ENCODE measurements around the gene LRMDA. TPM values are rescaled to one million over a fixed set of nuclear protein-coding genes. Genes with fewer than 3 reads are reported as not detected.

LRMDA gene
- total and polyA plus RNA-seq, 2 of the 4 experiments (the other 2 are of a cell fraction), result 0.07 TPM; not detected in 1

DNA sequence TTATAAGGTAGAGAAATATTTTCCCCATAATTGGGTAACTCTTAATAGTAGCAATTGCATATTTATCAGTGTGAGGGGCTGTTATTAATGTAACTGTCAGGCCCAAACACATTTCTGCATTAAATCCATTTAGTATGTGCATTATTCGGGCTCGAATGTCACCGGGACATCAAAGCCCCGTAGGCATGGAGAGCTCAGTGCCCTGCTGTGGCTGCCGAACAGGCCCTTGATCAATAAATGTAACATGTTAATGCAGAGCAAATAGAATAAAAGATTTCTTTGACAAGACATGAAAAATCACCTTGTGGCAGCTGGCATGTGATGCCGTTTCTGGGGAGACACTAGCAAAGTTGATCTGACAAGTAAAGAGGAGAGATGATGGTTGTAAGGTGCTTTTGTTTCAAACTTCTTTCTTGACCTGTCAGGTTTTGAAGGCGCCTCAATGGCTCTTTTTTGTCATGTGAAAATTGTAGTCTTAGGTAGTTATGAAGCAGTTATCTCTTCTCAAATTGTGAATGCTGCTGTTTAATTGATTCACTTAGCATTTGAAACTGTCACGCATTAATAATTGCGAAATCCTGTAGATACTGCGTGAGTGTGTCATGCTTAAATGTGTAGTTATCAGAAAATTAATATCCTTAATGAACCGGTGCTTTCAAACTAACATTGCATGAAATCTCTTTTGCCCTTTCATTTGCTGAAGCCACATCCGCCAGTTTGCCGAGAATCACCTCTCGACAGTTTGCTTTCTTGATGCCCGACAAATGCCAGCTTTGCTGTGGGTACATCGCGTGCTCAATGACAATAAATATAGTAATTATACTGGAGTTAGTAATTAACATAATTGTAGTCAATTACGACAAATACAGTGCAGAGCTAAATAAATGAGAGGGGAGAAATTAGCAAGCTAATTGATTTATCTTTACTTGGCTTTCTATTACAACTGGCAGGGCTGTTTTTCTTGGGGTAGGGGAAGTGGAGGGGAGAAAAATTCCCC lies 19.5 kb downstream of the LRMDA start:
- Histone ChIP-seq H2BK15ac (ENCODE audit: low read depth, low read length) (no peak overlapping the region), H3K23ac (ENCODE audit: low read depth, low read length) (no peak overlapping the region), H3K14ac (replicated peaks; ENCODE audit: low read depth, low read length) (no peak overlapping the region), H2BK120ac (ENCODE audit: low read depth, low read length) (no peak overlapping the region), H4K5ac (ENCODE audit: low read depth, low read length) (no peak overlapping the region), H4K8ac (ENCODE audit: low read depth in 2 of 2, low read length in 2 of 2) (no peak overlapping the region), H3K9ac (ENCODE audit: low read depth, low read length) (no peak overlapping the region), H2AFZ (replicated peaks; ENCODE audit: low read length, poor library complexity) (no peak overlapping the region), H2AK9ac (replicated peaks; ENCODE audit: low read depth, low read length, poor library complexity) (no peak overlapping the region), H4K91ac (ENCODE audit: insufficient read depth, low read depth, low read length) (no peak overlapping the region), H3K27me3 (ENCODE audit: control insufficient read depth, insufficient read depth, low read length) (peaks cover 7% of the 10 kb centered on the region), H3K27ac (ENCODE audit: insufficient read depth, low read length) (no peak overlapping the region), H3K9me3 (ENCODE audit: control insufficient read depth, insufficient read depth, low read length) (no peaks in the 10 kb centered on the region), H3K56ac (ENCODE audit: extremely low read depth, insufficient read depth, low read length) (no peak overlapping the region), H2BK20ac (ENCODE audit: low read depth, low read length) (no peak overlapping the region), H2BK5ac (ENCODE audit: low read depth, low read length, poor library complexity, severe bottlenecking) (no peak overlapping the region), H3K4me1 (ENCODE audit: control insufficient read depth, insufficient read depth, low read length) (no peaks in the 10 kb centered on the region), H3K4me2 (ENCODE audit: low read depth, low read length) (no peak overlapping the region), H3K4ac (ENCODE audit: low read depth, low read length) (no peak overlapping the region), H3K36me3 (ENCODE audit: control insufficient read depth, insufficient read depth, low read length) (no peaks in the 10 kb centered on the region), H3K9me1 (ENCODE audit: insufficient read depth, low read length) (no peaks in the 10 kb centered on the region), H2AK5ac (ENCODE audit: low read depth, low read length) (no peak overlapping the region), H3K4me3 (ENCODE audit: insufficient read depth, low read depth, low read length) (no peak overlapping the region), H4K20me1 (ENCODE audit: insufficient read depth, low read length) (no peaks in the 10 kb centered on the region), H3K18ac (ENCODE audit: low read depth, low read length) (no peak overlapping the region), H3K79me1 (ENCODE audit: low read depth in 1 of 2, low read length in 2 of 2) (no peaks in the 10 kb centered on the region)
- DNase-seq (no peak), ATAC-seq (ENCODE audit: low read depth) (no peak)
- intact Hi-C loops (cut with micrococcal nuclease) (no loop called here), dilution Hi-C loops (cut with HindIII; ENCODE audit: low sequenced_read_pairs, unreplicated experiment) (no loop called here), in situ Hi-C loops (cut with MboI; ENCODE audit: low sequenced_read_pairs) (no loop called here)
- TF ChIP-seq, protein P1, sequence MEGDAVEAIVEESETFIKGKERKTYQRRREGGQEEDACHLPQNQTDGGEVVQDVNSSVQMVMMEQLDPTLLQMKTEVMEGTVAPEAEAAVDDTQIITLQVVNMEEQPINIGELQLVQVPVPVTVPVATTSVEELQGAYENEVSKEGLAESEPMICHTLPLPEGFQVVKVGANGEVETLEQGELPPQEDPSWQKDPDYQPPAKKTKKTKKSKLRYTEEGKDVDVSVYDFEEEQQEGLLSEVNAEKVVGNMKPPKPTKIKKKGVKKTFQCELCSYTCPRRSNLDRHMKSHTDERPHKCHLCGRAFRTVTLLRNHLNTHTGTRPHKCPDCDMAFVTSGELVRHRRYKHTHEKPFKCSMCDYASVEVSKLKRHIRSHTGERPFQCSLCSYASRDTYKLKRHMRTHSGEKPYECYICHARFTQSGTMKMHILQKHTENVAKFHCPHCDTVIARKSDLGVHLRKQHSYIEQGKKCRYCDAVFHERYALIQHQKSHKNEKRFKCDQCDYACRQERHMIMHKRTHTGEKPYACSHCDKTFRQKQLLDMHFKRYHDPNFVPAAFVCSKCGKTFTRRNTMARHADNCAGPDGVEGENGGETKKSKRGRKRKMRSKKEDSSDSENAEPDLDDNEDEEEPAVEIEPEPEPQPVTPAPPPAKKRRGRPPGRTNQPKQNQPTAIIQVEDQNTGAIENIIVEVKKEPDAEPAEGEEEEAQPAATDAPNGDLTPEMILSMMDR (conservative IDR thresholded peaks at IDR 0.05; ENCODE audit: low read depth, low read length), result no peak
- TF ChIP-seq CEBPB (IDR thresholded peaks at IDR 0.05; ENCODE audit: low read depth, low read length) (peak; percentile 69; the same call in 1 of the 2 replicates), MAFK (IDR thresholded peaks at IDR 0.05; ENCODE audit: low read depth, low read length) (no peak)
- POLR2A ChIA-PET (ENCODE audit: unreplicated experiment), result no interaction called here
- BruUV-seq (replicated peaks), result no TSS peak
- 100% methylated on average over 1 of the region's 18 CpGs; no CpG with 5 or more reads in 1 of the 2 experiments for WGBS, 2 experiments (ENCODE audit: extremely low coverage in 2 of 2, insufficient read length in 1 of 2)
- CTCF ChIA-PET, result interaction anchor here (0.6 kb wide), 1 partner anchor 90 kb away, joined by 3 read pairs; no protein-coding TSS in a partner anchor

Data from IMR-90 (cell line).